ENCODE measurements around the gene RASGRF2. TPM values are rescaled to one million over a fixed set of nuclear protein-coding genes. Genes with fewer than 3 reads are reported as not detected.

The RASGRF2 gene
- total and polyA plus RNA-seq, 11 donors = 3.6 to 16.6 (median 6.3) TPM

DNA sequence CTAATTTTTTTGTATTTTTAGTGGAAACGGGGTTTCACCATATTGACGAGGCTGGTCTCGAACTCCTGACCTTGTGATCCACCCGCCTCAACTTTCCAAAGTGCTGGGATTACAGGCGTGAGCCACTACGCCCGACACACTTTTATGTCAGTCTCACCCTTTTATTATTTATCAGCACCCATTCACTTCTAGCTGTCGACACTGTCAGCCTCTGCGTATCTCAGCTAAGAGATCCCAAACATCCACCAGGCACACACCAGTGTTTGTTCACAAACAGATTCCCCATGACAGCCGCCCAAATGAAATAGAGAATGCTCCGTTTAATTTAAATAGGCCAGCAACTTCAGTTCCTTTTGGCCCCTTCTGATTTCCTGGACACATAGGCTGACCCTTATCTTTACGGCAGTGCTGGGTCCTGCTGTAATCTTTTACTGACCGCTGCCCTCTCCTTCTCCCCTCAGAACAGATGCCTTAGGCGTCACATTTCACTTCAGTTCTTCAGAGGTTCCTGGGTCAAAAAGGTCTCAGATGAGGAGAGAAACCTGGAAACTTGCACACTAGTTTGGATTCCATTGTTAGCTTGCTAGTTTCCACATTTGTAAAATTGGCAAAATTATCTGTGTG, 229.8 kb downstream of the RASGRF2 start:
- ATAC-seq (peak; percentile 59 to 76 (median 74)), DNase-seq (peak in 1 of 5 donors; percentile 42)
- Histone ChIP-seq H3K36me3 (no peaks in the 10 kb centered on the region), H3K9me3 (no peaks in the 10 kb centered on the region), H3K27me3 (no peaks in the 10 kb centered on the region), H3K27ac (peak overlapping the region in 1 of 12 donors; percentile 10), H3K4me3 (no peak overlapping the region), H3K4me1 (peaks cover 0 to 21% (median 4%) of the 10 kb centered on the region in 12 donors)
- TF ChIP-seq, protein P1, sequence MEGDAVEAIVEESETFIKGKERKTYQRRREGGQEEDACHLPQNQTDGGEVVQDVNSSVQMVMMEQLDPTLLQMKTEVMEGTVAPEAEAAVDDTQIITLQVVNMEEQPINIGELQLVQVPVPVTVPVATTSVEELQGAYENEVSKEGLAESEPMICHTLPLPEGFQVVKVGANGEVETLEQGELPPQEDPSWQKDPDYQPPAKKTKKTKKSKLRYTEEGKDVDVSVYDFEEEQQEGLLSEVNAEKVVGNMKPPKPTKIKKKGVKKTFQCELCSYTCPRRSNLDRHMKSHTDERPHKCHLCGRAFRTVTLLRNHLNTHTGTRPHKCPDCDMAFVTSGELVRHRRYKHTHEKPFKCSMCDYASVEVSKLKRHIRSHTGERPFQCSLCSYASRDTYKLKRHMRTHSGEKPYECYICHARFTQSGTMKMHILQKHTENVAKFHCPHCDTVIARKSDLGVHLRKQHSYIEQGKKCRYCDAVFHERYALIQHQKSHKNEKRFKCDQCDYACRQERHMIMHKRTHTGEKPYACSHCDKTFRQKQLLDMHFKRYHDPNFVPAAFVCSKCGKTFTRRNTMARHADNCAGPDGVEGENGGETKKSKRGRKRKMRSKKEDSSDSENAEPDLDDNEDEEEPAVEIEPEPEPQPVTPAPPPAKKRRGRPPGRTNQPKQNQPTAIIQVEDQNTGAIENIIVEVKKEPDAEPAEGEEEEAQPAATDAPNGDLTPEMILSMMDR (IDR thresholded peaks at IDR 0.05) = no peak
- TF ChIP-seq POLR2A (IDR thresholded peaks at IDR 0.05) = no peak
- intact Hi-C loops (cut with DNase I) = loop anchor here in 9 of 10 donors (5.0 to 10.0 kb wide), 11 partner anchors 105 to 708 kb away; partner anchors contain the start of genes FAM151B (in 1 of the 9) and RASGRF2 (in 1 of the 9)
- WGBS, 4 donors = 52 to 63% (median 58%) methylated on average over 14 of the region's 14 CpGs

DNA sequence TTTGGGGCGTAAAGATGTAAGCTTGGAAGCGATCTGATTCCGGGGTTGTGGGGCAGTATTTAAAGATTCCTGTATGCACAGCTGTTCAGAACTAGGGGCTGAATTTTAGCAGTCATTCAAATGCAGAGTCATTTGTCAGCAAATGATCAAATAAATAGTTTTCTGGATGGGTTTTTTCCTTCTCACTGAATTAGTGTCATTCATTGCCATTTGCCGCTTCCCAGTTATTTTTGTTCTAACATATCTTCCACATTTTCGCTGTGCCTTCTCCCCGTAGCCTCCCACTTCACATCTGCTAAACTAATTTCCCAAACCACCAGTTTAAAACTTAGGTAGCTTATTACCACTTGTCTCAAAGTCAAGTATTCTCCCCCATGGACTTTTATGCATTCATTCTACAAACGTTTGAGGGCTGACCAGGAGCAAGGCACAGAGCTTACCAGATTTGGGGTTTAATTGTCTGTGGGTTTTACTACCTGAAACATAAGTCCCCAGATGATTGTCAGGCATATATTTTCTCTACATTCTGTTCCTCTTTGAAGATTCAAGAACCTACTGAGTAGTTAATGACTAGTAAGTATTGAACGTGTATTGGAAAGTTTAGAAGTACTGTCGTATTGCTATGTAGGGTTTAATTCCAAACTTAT, 231.7 kb downstream of the RASGRF2 start:
- H3K36me3 ChIP-seq = no peaks in the 10 kb centered on the region

DNA sequence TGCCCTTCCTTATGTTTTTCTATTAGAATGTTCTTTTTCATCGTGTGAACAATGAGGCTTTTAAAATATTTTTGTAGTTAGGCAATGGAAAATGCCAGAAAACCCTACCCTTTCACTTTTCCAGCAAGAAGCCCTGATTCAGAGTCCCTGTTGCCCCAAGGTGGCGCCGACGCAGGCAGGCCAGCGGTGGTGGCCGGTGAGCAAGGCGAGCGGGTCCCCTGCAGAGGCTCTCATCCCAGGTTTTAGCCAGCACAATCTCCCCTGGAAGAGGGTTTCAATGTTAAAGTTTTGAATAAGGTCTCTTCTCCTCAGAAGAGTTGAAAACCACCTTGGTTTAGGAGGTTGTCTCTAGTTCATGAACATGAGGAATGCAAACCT, 232.2 kb downstream of the RASGRF2 start:
- no peak overlapping the region for H3K27ac ChIP-seq
- DNase-seq (no peak), ATAC-seq (no peak)
- no peak overlapping the region for H3K4me3 ChIP-seq
- H3K36me3 ChIP-seq = no peaks in the 10 kb centered on the region
- intact Hi-C loops (cut with DNase I) = loop anchor here in 9 of 10 donors (5.0 to 10.0 kb wide), 10 partner anchors 102 to 710 kb away; partner anchors contain the start of gene FAM151B (in 1 of the 9)
- peaks cover 0 to 25% (median 8%) of the 10 kb centered on the region in 12 donors for H3K4me1 ChIP-seq
- no peaks in the 10 kb centered on the region for H3K27me3 ChIP-seq
- WGBS, 4 donors = 82 to 86% (median 82%) methylated on average over 8 of the region's 8 CpGs
- no peaks in the 10 kb centered on the region for H3K9me3 ChIP-seq
- no peak for TF ChIP-seq POLR2A (IDR thresholded peaks at IDR 0.05)
- TF ChIP-seq, protein P1 (IDR thresholded peaks at IDR 0.05) = no peak

More for the DNA sequence above, 231.7 kb downstream of the RASGRF2 start:
- H3K4me1 ChIP-seq = peaks cover 0 to 27% (median 8%) of the 10 kb centered on the region in 12 donors
- no peaks in the 10 kb centered on the region for H3K9me3 ChIP-seq
- no peaks in the 10 kb centered on the region for H3K27me3 ChIP-seq
- H3K27ac ChIP-seq = no peak overlapping the region
- intact Hi-C loops (cut with DNase I) = loop anchor here in 9 of 10 donors (5.0 to 10.0 kb wide), 10 partner anchors 103 to 710 kb away; partner anchors contain the start of gene FAM151B (in 1 of the 9)
- no peak overlapping the region for H3K4me3 ChIP-seq
- ATAC-seq (no peak), DNase-seq (no peak)
- TF ChIP-seq, protein P1 (IDR thresholded peaks at IDR 0.05) = no peak
- TF ChIP-seq POLR2A (IDR thresholded peaks at IDR 0.05) = no peak
- 80 to 89% (median 87%) methylated on average over 9 of the region's 9 CpGs for WGBS, 4 donors
